Smooth muscle cell (in vitro differentiated cells): ENCODE measurements around the gene FBXW10B. TPM values are rescaled to one million over a fixed set of nuclear protein-coding genes. Genes with fewer than 3 reads are reported as not detected.

Source experiments
- polyA plus RNA-seq: library from polyadenylated mRNA; unstranded; fragments of >200 nt; fragmentation: Nextera tagmentation; extraction: Ambion mirVana; gene quantifications from 2 replicates; pipeline ENCODE4 v1.2.1, GENCODE V29; 2016
- small RNA-seq: library from RNA; depleted of rRNA; stranded (forward); fragments of <200 nt; gene quantifications from one replicate; pipeline ENCODE3, GENCODE V24; 2014
- total RNA-seq: library from RNA; depleted of rRNA; stranded (reverse); fragments of >200 nt; gene quantifications from 2 replicates; pipeline ENCODE4 v1.2.3, GENCODE V29; 2014

The FBXW10B gene
- total and polyA plus RNA-seq, 2 experiments from 2014 or later = 0.23 to 3.1 TPM

Small RNAs within 50 kb of the gene (small RNA-seq; reads per million reads assigned to genes)
- gene AC005838.1 (not detected), gene RF00090 (not detected)

Other genes starting within 250 kb of the FBXW10B start
- gene CDRT4, start 152.1 kb downstream of the FBXW10B start, total RNA-seq = 0.45 and 1.4 TPM in 2 replicates
- gene CDRT4, start 152.1 kb downstream of the FBXW10B start, polyA plus RNA-seq = 4.2 and 4.3 TPM in 2 replicates
- gene TVP23C, start 56.2 kb downstream of the FBXW10B start, total RNA-seq = 34.1 and 52.5 TPM in 2 replicates
- gene TVP23C, start 56.2 kb downstream of the FBXW10B start, polyA plus RNA-seq = 10.0 and 11.6 TPM in 2 replicates
- 20.7 and 27.3 TPM in 2 replicates for gene TRIM16, start 64.6 kb upstream of the FBXW10B start, total RNA-seq
- 29.7 and 43.0 TPM in 2 replicates for gene TRIM16, start 64.6 kb upstream of the FBXW10B start, polyA plus RNA-seq
- gene ZNF286A, start 80.0 kb upstream of the FBXW10B start, total RNA-seq = 39.6 and 52.8 TPM in 2 replicates
- 9.2 and 17.9 TPM in 2 replicates for gene ZNF286A, start 80.0 kb upstream of the FBXW10B start, polyA plus RNA-seq
- gene TBC1D26, start 112.6 kb upstream of the FBXW10B start, total RNA-seq = 1.2 TPM in 1 of 2 replicates, not detected in the other
- 1.3 and 1.8 TPM in 2 replicates for gene TBC1D26, start 112.6 kb upstream of the FBXW10B start, polyA plus RNA-seq